GM21576 (cell line): ENCODE data around the gene GSX1.
"Not testable (repeated sequence)": the region's sequence is repeated elsewhere in the genome, so short reads cannot be mapped to it uniquely, and the experiment has no call there.

Source experiments
- ATAC-seq: cut with Tn5 transposase; IDR thresholded peaks from one replicate; pipeline ENCODE4 v1.9.1; 2021; ENCODE audit warnings: mild to moderate bottlenecking, moderate library complexity; ENCODE audit not compliant: unreplicated experiment

The GSX1 gene

GRCh38 chr13:27792393-27793218 lies at the start of gene GSX1:
GSX1 (plus strand) TSS chr13:27792483; CDS start chr13:27792691, 208 bp downstream.
- ATAC-seq = no peak

DNA sequence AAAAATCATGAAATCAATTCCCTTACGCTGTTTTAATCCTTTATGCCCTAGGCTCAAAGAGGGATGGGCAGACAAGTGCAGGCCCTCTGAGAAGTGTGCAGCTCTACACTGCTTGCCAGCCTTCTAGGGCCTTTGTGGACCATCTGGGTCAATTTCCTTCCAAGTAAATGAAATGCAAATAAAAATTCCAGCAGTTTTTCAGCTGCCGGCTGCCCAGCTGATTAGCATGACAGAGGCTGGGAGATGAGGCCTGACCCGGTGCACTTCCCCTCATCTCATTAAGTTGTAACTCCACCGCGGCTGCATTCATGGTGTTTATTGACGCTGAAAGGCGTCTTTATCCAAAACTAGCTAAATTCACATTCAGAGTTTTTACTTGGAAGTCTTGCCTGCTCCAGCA lies 47.5 kb upstream of the GSX1 start:
- no peak for ATAC-seq

- no peak for ATAC-seq
Observed at GRCh38 chr13:27745301-27745700, 47.0 kb upstream of the GSX1 start.

DNA sequence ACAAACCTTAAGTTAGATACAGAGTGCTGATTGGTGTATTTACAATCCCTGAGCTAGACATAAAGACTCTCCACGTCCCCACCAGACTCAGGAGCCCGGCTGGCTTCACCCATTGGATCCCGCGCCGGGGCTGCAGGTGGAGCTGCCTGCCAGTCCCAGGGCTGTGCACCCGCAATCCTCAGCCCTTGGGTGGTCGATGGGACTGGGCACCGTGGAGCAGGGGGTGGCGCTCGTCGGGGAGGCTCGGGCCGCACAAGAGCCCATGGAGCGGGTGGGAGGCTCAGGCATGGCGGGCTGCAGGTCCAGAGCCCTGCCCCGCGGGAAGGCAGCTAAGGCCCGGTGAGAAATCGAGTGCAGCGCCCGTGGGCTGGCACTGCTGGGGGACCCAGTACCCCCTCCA lies 44.1 kb upstream of the GSX1 start:
- ATAC-seq = not testable (repeated sequence)

GRCh38 chr13:27751953-27752532 lies 40.2 kb upstream of the GSX1 start:
- ATAC-seq = no peak

DNA sequence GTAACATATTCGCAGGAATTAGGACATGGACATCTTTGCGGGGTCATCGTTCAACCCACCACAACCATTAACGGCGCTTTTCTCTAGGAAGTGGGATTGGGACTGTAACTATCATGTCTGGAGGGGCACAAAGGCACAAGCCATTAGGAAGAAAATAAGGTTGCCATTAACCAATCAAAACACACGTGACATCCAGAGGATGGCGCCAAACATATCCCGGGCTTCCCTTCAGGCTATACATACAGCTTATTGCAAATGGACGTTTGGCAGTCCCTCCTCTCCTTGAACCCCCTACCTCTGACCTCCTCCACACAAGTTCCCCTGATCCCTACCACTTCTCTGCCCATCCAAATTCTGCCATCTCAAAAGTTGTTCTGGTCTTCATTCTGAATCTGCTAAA lies 26.6 kb upstream of the GSX1 start:
- no peak for ATAC-seq

GRCh38 chr13:27770809-27771208 lies 21.5 kb upstream of the GSX1 start:
- ATAC-seq = no peak

GRCh38 chr13:27772651-27773425 lies 19.4 kb upstream of the GSX1 start:
- no peak for ATAC-seq

DNA sequence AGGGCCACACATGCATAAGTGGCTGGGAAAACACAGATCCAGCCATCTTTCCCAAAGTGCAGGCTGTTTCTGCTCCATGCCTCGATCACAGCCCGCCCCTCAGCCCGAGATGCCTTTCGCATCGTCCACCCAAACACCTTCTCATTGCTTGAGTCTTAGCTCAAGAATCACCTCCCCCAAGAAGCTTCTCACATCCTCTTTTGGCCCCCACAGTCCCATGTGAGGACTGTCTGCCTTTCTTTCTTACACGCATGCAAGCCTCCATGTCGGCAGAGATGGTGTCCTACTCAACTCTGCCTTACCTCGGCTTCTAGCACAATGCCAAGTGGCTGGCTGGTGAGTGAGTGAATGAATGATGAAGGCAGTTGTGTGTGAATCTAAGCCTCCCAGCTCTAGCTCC lies 18.1 kb upstream of the GSX1 start:
- no peak for ATAC-seq

DNA sequence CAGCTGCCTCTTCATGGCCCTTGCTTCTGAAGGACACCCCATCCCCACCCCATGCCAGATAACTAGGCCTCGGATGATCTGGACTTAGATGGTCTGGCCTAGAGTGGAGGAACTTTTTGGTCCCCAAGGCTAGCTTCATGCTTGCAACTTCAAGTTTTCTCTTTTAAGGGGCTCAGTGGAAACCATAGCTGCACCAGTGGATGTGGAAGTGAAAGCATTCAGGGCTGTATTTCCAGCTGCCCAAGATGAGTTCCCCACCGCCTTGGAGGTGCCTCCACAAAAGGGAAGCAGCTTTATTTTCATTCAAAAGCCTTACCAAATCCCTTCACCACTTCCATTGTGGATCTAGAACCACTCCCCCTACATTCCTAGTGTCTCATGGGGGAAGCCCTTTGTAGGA lies 17.6 kb upstream of the GSX1 start:
- no peak for ATAC-seq

DNA sequence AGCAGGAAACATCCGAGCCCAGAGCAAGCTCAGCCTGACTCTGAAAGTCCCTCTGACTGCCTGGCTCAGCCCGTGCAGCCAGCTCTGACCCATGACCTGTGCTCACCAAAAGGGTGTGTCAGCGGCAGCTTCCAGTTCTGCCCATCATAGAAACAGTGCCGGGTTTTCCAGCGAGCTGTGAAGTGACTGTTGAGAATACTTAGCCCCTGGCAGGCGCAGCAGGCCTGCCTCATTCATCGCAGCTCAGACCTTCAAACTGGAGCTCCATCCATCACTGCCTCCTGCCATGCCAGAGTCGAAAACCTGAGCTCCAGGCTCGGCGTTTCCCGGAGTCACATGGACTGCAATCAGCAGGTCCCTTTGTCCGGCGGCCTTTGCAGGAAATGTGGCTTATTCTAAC lies 16.3 kb upstream of the GSX1 start:
- ATAC-seq = no peak

GRCh38 chr13:27782151-27782550 lies 10.1 kb upstream of the GSX1 start:
- ATAC-seq = no peak

GRCh38 chr13:27783111-27783510 lies 9.2 kb upstream of the GSX1 start:
- no peak for ATAC-seq

GRCh38 chr13:27788271-27788670 lies 4.0 kb upstream of the GSX1 start:
- no peak for ATAC-seq

GRCh38 chr13:27789153-27789494 lies 3.2 kb upstream of the GSX1 start:
- ATAC-seq = no peak

DNA sequence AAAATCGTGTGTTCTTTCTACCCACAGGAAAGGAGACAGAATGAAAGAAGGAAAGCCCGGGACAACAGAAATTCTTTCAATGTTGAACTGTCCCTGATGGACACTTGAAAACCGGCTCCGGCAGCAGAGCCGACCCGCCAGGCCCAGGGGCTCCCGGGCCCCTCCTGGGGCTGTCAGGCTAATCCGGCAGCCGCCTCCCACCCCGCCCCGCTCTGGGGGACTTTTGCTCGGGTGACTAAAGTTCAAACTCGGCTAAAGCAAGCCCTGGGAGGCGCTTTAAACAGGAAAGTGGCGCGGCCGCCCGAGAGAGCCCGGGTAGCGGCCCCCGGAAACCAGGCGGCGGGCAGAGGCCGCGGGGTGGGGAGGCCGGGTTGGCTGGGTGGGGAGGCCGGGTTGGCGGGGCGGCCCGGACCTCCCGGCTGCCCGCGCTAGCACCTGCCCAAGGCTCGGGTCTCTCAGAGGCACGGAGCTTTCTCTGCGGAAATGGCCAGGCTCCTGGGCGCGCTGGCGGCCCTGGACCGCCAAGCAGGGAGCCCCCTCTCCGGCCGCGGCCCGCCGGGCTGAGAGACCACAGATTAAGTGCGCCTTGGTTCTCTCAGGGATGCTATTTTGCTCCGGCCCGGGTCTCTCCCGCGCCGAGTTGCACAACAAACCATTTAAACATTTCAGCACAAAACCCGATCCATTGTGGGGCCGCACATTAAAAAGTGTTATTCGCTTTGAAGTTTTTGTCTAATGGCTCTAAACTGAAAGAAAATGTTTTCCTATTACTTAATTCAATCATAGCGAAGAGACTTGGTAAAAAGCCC lies 2.6 kb upstream of the GSX1 start:
- ATAC-seq = no peak

- no peak for ATAC-seq
Observed at GRCh38 chr13:27790523-27790922, 1.8 kb upstream of the GSX1 start.

DNA sequence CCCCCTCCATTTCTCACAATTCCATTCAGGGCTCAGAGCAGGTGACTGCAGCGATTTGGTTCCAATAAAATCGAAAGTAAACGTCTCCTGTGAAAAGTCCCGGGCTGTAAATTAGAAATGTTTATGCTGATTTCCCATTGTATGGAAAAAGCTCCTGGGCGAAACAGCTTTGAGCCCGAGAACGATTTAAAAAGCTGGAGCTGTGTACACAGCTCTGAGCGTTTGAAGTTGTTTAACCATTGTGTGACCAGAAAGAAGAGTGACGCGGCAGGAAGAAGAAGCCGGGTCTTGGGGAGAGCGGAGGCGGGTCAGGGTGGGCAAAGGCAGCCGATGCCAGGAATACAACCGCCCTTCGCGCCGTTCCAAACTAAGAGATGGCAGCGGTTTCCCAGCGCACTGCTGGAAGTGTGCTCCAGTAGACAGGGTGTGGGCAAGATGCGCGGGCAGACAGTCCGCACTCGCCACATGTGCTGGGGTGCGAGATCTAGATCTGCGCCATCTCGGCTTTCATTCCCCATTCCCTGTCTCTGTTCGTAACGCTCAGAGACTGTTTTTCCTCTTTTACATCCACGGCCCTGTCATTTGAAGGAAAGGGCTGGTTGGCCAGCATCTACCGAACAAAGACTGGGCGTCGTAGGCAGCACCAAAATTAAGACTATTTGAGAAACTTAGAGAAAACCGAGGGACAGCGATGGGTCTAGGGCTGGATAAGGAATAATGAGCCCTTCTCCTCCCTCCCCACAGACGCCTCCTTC lies 960 bp upstream of the GSX1 start:
- ATAC-seq = no peak

DNA sequence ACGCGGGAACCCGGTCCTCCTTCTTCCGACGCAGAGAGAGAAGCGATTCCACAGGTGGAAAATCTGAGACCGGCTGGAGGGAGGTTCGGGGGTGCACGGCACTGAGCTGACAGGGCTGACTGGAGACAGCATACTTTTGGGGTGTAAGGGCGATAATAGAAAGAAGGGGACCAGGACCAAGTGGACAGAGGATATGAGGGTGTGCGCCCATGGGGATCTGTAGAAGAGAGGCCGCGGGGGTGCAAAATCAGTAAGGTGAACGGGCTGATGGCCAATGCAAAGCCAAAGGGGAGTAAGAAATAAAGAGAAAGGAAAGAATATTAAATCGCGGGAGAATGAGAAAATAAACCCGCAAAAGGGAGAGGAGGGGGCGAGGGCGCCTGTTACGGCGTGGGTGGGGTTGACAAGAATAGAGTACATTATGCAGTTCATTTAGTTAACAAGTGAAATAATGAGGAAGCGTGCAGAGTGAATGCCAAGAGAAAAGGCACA lies 336 bp upstream of the GSX1 start:
- no peak for ATAC-seq
